Fibroblast of lung (primary cell): ENCODE results near the gene HID1. TPM values are rescaled to one million over a fixed set of nuclear protein-coding genes. Genes with fewer than 3 reads are reported as not detected.

Experiments used
- DNase-seq, 2 donors: peaks; one replicate each; pipeline versions ENCODE4 v3.0.0 to v3.0.0-alpha.2; 2010; ENCODE audit warnings: low read depth in 2 of 2
- H2AFZ ChIP-seq: 2 replicates; pipeline ENCODE4 v1.5.1; 2012; ENCODE audit warnings: low read length, control low read depth, inconsistent platforms
- H3K27ac ChIP-seq: 2 replicates; pipeline ENCODE4 v1.5.1; 2011; ENCODE audit warnings: low read length, control low read depth; ENCODE audit not compliant: insufficient read depth
- H3K27me3 ChIP-seq: 2 replicates; pipeline ENCODE4 v1.5.1; 2011; ENCODE audit warnings: mild to moderate bottlenecking, low read length; ENCODE audit not compliant: control insufficient read depth, insufficient read depth
- H3K36me3 ChIP-seq: 2 replicates; pipeline ENCODE4 v1.5.1; 2011; ENCODE audit warnings: low read length; ENCODE audit not compliant: control insufficient read depth, insufficient read depth
- H3K4me1 ChIP-seq: 2 replicates; pipeline ENCODE4 v1.5.1; 2011; ENCODE audit warnings: low read length; ENCODE audit not compliant: control insufficient read depth, insufficient read depth; ENCODE audit errors: extremely low read depth
- H3K4me2 ChIP-seq: 2 replicates; pipeline ENCODE4 v1.5.1; 2011; ENCODE audit warnings: low read length, control low read depth; ENCODE audit not compliant: insufficient read depth; ENCODE audit errors: extremely low read depth
- H3K4me3 ChIP-seq, 4 experiments: fragments of 200-600 bp in 1 of 4; sonication (generic) in 1 of 4; replicated peaks in 1 of 4; 2 replicates each; pipeline ENCODE4 v1.5.1; 2011 to 2016; ENCODE audit warnings: low read length in 4 of 4, low read depth in 3 of 4, mild to moderate bottlenecking in 3 of 4, control low read depth in 2 of 4, inconsistent platforms in 1 of 4, mixed read lengths in 1 of 4; ENCODE audit not compliant: insufficient read depth in 1 of 4; ENCODE audit errors: control extremely low read depth in 1 of 4
- H3K79me2 ChIP-seq: 2 replicates; pipeline ENCODE4 v1.5.1; 2012; ENCODE audit warnings: mild to moderate bottlenecking, low read length, inconsistent platforms; ENCODE audit not compliant: control insufficient read depth, insufficient read depth
- H3K9ac ChIP-seq: 2 replicates; pipeline ENCODE4 v1.5.1; 2011; ENCODE audit warnings: mild to moderate bottlenecking, low read length, control low read depth; ENCODE audit not compliant: insufficient read depth
- H3K9me3 ChIP-seq: 2 replicates; pipeline ENCODE4 v1.5.1; 2012; ENCODE audit warnings: low read depth, low read length; ENCODE audit not compliant: control insufficient read depth, insufficient read depth
- H4K20me1 ChIP-seq: 2 replicates; pipeline ENCODE4 v1.5.1; 2011; ENCODE audit warnings: low read length; ENCODE audit not compliant: control insufficient read depth, insufficient read depth; ENCODE audit errors: extremely low read depth
- CTCF ChIP-seq, 2 donors: IDR thresholded peaks in 1 of 2; conservative IDR thresholded peaks in 1 of 2; 1 replicate in 1 of 2; 2 replicates in 1 of 2; pipeline ENCODE4 v1.5.1; 2011 to 2012; ENCODE audit warnings: low read length in 2 of 2, control low read depth in 1 of 2, inconsistent platforms in 1 of 2, low read depth in 1 of 2, mild to moderate bottlenecking in 1 of 2
- EZH2 ChIP-seq: IDR thresholded peaks from 2 replicates; pipeline ENCODE4 v1.5.1; 2012; ENCODE audit warnings: low read length, control low read depth, mild to moderate bottlenecking; ENCODE audit errors: missing control alignments
- polyA plus RNA-seq, 2 donors: library from polyadenylated mRNA; depleted of rRNA in 1 of 2; stranded (reverse) in 1 of 2; unstranded in 1 of 2; fragments of >200 nt; gene quantifications; 2 replicates each; pipeline ENCODE4 v1.2.1, GENCODE V29; 2011 to 2012; ENCODE audit warnings: missing spikeins in 1 of 2
- total RNA-seq: library from RNA; depleted of rRNA; stranded (reverse); fragments of >200 nt; gene quantifications from 2 replicates; pipeline ENCODE4 v1.2.1, GENCODE V29; 2014

Gene HID1
- total and polyA plus RNA-seq, 2 donors (not counting 1 experiment from before 2014, with no cell fraction given) = 0.17 to 0.23 TPM

DNA sequence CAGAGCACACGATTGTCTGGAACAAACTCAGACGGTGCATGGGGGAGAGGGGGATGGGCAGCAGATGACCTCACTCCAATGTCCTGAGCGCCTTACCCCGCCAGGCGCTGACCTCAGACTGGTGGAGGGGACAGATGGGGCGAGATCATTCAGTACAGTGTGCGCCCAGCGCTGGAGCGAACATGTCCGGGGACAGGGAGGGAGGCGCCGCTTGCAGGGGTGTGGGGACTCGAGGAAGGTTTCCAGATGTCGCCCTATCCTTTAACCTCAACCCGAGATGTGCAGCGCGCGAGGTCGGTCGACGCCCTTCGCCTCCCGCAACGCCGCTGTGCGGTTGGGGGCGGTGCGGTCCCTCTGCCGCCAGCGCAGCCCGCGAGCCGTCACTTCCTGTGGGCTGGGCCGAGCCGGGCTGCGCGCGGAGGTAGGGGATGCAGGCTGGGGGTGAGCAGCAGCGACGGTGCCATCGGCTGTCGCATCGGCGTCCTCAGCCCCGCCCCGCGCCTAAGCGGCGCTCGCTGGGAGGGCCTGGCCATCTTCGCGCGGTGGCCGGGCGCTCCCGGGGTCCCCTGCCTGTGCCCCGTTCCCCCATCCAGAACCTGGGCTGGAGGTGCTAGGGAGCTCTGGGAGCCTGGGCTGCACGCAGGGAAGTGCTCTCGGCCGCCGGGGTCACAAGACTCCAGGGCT lies 9.6 kb upstream of the HID1 start:
- TF ChIP-seq EZH2 = no peak
- TF ChIP-seq CTCF (conservative IDR thresholded peaks at IDR 0.05 in 1 of 2, IDR thresholded peaks at IDR 0.05 in 1 of 2; ENCODE audit: low read depth in 1 of 2, low read length in 2 of 2) = peak in 1 of 2 donors; percentile 6

GRCh38 chr17:74981318-74981978 lies 8.9 kb upstream of the HID1 start:
- peak overlapping the region; percentile 95 for H2AFZ ChIP-seq
- H4K20me1 ChIP-seq = no peaks in the 10 kb centered on the region
- H3K27ac ChIP-seq = peak overlapping the region; percentile 63
- H3K4me3 ChIP-seq = peak overlapping the region; percentile 66 to 77 (median 72)
- H3K4me2 ChIP-seq = peak overlapping the region; percentile 99
- no peaks in the 10 kb centered on the region for H3K79me2 ChIP-seq
- no peaks in the 10 kb centered on the region for H3K9me3 ChIP-seq
- TF ChIP-seq EZH2 = no peak
- no peak for TF ChIP-seq CTCF (conservative IDR thresholded peaks at IDR 0.05 in 1 of 2, IDR thresholded peaks at IDR 0.05 in 1 of 2; ENCODE audit: low read depth in 1 of 2, low read length in 2 of 2)
- no peak for DNase-seq
- peaks cover 10% of the 10 kb centered on the region for H3K4me1 ChIP-seq
- no peaks in the 10 kb centered on the region for H3K36me3 ChIP-seq
- no peak overlapping the region for H3K9ac ChIP-seq
- peaks cover 4% of the 10 kb centered on the region for H3K27me3 ChIP-seq

More for the DNA sequence above, 9.6 kb upstream of the HID1 start:
- peak overlapping the region; percentile 95 for H2AFZ ChIP-seq
- H4K20me1 ChIP-seq = no peaks in the 10 kb centered on the region
- H3K4me1 ChIP-seq = peaks cover 10% of the 10 kb centered on the region
- no peaks in the 10 kb centered on the region for H3K79me2 ChIP-seq
- H3K9ac ChIP-seq = peak overlapping the region; percentile 72
- DNase-seq = peak; percentile 42 to 50
- H3K27me3 ChIP-seq = peaks cover 4% of the 10 kb centered on the region
- no peaks in the 10 kb centered on the region for H3K9me3 ChIP-seq
- peak overlapping the region; percentile 63 for H3K27ac ChIP-seq
- H3K36me3 ChIP-seq = no peaks in the 10 kb centered on the region
- H3K4me2 ChIP-seq = peak overlapping the region; percentile 99
- H3K4me3 ChIP-seq = peak overlapping the region; percentile 66 to 77 (median 72)

GRCh38 chr17:74979408-74980146 lies 7.0 kb upstream of the HID1 start:
- Histone ChIP-seq H3K4me2 (no peak overlapping the region), H3K9ac (no peak overlapping the region), H3K4me3 (no peak overlapping the region), H3K9me3 (no peaks in the 10 kb centered on the region), H4K20me1 (no peaks in the 10 kb centered on the region), H3K79me2 (no peaks in the 10 kb centered on the region), H3K36me3 (no peaks in the 10 kb centered on the region), H2AFZ (no peak overlapping the region), H3K27ac (no peak overlapping the region), H3K4me1 (peaks cover 10% of the 10 kb centered on the region), H3K27me3 (peaks cover 5% of the 10 kb centered on the region)
- DNase-seq = no peak
- TF ChIP-seq EZH2 = no peak
- TF ChIP-seq CTCF (conservative IDR thresholded peaks at IDR 0.05 in 1 of 2, IDR thresholded peaks at IDR 0.05 in 1 of 2; ENCODE audit: low read depth in 1 of 2, low read length in 2 of 2) = no peak
